Measurements from ENCODE around the gene DLG2. TPM values are rescaled to one million over a fixed set of nuclear protein-coding genes. Genes with fewer than 3 reads are reported as not detected.
"Not testable (repeated sequence)": the region's sequence is repeated elsewhere in the genome, so short reads cannot be mapped to it uniquely, and the experiment has no call there.

Gene DLG2
- polyA plus RNA-seq, 5 donors = 5.1 to 13.2 (median 8.4) TPM

- no peak for DNase-seq
Observed at GRCh38 chr11:83642500-83642899, 1984.6 kb downstream of the DLG2 start.

DNA sequence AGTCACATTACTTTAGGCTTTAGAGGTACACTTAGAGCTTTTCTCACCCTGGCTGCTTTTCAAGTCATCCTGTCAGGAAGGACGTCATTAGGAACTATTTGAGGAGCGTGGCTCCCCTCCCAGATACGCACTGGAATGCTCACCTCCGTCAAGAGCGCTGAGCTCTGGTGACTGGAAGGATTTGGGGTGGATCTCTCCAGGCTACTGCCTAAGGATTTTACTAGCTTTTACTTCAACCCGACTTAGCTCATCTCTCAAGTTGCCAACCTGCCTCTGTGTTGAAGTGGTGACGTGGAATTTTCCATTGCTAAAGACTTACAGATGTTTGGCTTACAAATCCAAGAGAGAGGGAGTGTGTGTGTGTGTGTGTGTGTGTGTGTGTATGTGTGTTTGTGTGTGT is 1985.6 kb downstream of the DLG2 start:
- peak; percentile 15 to 21 for DNase-seq

DNA sequence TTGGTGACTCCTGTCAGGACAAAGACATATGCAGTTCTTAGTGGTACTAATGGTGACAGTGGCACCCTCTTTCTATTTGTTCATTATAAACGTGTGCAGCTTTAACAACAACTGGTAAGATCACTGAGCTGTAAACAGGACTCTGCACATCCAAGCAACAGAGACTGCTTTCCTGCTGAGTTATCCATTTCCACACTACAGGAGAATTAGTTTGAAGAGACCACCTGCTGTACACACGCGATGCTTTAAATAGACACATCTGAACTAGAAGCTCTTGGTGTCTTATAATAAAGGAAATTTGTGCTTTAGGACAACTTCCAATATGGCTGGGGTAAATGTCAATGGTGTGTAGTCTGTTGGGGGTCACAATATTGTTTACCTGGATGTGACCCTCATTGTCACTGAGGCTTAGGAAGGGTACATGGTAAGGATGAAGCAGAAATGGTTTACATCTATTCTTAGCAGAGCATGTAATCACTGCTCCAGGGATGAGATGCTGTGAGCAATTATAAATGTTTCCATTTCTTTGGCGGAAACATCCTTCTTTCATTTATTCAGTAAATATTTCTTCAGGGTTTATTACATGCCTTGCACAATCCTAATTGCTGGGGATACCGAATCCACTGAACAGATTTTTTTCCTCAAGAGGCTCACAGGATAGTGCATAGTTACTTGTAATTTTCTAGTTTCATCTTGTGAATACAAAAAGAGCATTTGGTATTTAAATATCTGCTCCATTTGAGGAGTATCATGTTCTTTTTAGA is 1987.0 kb downstream of the DLG2 start:
- DNase-seq = no peak

GRCh38 chr11:83635166-83635565 is 1992.0 kb downstream of the DLG2 start:
- no peak for DNase-seq

DNA sequence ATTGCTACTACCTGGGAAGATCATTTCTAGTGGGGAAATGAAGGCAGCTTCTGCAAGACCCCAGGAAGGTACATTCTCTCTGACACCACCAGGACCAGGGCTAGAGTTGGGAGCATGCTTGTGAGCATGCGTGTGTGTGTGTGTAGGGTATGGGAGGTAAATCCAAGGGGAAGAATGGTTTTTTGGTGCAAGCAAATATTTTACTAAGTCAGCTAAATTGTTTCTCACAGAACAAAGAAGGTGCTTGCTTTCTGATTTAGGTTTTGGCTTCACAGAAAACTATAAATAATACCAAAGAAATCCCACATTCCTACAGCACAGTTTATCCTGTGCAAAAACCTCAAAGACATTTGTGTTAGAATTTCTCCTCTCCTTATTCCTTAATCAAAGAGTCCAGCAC is 1996.9 kb downstream of the DLG2 start:
- no peak for DNase-seq

DNA sequence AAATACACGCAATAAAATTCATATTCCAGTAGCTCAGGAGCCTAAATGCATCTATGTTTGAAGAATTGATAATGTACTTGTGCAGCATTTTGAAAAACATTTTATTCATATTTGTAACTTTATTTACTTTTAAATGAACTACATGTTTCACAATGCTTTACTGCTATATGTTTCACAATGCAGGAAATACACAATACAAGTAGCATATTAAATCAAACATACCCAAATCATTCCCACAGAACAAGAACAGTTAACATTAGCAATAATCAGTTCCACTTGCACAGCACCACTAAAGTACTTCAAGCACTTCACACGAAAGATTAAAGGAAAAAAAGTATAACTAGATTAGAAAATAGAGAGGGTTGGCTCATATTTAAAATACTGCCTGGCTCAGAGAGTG is 1997.4 kb downstream of the DLG2 start:
- DNase-seq = peak in 1 of 2 donors; percentile 6

DNA sequence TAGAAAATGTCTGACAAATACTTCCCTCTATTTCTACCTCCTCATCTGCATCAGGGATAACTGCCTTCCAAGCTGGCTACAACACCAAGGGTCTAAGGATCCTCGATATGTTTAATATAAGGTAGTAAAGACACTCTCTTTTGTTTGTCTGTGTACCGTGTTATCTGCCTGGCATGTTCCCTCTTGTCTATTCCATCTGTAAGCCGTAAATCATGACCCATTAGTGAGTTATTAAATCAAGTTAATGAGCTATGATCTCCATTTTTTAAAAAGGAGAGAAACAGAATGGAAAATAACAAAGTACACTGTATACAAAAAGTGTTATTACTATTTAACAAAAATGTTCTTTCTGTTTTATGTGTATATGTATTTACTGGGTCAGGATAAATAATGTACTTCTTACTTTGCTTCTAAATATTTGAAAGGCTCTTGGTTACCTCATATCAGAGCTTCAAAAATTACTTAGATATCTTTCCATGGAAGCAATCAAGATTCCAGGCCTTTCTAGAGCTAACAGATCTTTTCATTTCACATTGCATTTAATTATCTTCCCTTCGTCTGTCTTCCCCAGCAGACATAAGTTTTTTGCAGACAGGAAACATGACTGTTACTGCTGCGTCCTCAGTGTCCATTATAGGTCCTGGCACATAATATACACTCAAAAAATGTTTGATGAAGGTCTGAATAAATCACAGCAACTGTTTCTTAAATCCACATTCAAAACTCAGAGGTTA is 1998.4 kb downstream of the DLG2 start:
- DNase-seq = no peak

- DNase-seq = no peak
Observed at GRCh38 chr11:83625336-83625735, 2001.8 kb downstream of the DLG2 start.

GRCh38 chr11:83617671-83618070 is 2009.5 kb downstream of the DLG2 start:
- DNase-seq = no peak

GRCh38 chr11:83613767-83614121 is 2013.4 kb downstream of the DLG2 start:
- no peak for DNase-seq

DNA sequence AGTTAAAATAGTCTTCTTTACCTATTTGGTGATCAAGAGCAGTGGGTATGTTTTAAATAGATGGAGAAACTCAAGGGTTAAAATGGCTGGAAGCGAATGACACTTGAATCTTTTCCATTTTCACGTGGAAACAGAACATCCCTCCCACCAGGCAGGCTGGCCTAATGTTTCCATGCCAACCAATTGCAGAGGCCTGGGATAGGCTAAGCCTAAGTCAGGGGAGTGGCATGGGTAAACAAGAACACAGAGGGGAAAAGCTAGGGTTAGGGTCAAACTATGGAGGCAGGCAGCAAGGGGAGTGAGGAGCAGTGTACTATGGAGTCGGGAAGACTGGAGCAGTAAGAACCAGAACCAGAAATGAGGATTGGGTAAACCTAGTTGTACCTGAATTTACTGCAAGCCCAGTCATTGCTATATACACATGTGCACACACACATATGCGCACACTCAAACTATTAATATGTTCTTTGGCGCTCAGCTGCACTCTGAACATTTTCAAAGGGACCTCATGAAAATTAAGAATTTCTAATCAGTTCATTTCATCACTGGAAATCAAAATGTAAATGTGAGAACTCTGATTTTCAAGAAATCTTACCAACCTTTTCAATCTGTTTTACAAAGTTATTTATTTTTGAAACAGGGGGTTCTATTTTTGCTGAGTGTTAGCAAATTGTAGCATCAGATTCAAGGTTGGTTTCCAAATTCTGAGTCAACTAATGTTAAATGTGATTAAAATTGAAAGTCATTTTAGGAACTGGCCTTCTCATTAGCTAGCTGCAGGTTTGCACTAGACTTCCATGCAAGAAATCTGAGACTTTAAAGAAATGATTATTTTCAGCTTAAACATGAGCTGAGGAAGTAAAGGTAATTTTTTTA is 2014.0 kb downstream of the DLG2 start:
- no peak for DNase-seq

DNA sequence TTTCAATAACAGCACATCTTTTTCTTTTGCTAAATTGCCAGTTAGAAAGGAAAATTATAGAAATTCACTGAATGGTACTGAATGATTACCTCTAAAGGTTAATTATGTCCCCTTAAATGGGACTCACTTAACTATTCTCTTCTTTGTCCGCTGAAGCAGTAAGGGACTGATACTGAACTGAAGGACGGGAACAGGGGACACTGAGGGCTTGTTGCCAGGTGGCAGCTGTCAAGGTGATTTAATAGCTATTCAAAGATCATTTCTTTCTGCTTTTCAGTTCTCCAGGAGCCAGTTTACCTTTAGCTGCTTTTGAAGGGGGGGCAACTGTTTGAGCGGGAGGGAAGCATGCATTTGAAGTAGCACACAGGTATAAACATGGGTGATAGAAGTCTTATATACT is 2015.5 kb downstream of the DLG2 start:
- DNase-seq = no peak

GRCh38 chr11:83611031-83611430 is 2016.1 kb downstream of the DLG2 start:
- DNase-seq = no peak

DNA sequence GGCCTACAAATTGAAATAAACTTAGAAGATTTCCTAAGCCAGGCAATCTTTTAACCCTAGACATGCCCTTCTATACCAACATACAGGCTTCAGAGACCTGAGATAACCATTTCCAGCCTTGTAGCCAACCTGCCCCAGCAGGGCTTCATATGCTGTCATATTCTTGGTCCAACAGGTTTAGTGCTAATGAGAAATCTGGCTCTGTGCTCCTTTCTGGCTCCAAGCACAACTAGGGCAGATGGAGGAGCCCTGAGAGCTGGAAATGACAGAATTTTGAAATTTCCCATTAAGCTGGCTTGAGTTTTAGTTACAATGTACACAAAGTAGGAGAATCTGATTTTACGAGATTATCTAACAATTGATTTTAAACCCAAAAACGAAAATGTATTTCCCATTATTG is 2018.0 kb downstream of the DLG2 start:
- DNase-seq = no peak

- no peak for DNase-seq
Observed at GRCh38 chr11:83608571-83608970, 2018.6 kb downstream of the DLG2 start.

DNA sequence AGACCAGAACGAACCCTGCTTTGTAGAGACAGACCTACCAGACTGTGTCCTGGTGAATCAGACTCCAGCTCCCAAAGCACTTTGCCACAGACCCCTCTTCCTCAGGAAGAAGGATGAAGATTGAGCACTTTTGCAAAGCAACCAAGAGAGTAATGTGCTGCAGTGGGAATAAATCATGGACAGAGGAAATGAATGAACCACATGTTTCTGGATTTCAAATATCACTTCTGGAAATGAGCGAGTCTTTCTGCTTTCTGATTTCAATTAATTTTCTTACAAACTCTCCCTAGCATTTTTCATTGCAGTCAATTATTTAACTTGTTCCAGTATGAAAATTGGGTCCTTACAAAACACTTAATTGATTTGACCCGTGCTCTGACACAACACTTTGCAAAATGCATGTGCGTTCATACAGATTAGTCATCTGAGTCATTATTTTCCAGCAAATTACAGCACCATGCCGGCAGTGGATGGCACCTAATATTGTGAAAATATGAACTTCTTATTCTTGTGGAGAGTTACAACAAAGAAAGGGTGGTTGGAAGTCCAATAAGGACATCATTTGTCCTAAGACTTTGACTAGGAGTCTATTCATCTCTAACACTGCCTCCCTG is 2025.1 kb downstream of the DLG2 start:
- DNase-seq = no peak

DNA sequence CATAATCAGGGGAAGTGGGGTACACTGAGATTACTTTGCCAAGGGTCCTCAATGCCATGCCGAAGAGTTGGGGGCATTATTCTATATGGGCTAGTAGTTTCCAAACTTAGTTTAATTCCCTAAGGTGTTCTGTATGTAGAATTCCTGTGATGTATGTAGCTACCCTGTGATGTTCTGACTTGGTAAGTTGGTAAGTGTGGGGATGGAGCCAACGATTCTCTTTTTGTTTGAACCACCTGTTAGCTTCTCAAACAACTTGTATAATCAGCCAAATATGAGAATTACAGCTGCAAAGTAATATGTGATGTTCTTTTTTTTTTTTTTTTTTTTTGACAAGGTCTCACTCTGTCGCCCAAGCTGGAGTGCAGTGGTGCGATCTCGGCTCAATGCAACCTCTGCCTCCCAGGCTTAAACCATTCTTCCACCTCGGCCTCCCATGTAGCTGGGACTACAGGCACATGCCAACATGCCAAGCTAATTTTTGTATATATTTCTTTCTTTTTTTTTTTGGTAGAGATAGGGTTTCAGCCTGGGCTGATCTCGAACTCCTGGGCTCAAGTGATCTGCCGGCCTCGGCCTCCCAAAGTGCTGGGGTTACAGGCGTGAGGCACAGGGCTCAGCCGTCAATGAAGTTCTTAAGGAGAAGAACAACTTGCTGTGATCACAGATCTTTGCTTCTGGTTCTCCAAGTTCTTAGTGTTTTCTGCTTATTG is 2025.8 kb downstream of the DLG2 start:
- DNase-seq = no peak

- DNase-seq = no peak
Observed at GRCh38 chr11:83600661-83601060, 2026.5 kb downstream of the DLG2 start.

DNA sequence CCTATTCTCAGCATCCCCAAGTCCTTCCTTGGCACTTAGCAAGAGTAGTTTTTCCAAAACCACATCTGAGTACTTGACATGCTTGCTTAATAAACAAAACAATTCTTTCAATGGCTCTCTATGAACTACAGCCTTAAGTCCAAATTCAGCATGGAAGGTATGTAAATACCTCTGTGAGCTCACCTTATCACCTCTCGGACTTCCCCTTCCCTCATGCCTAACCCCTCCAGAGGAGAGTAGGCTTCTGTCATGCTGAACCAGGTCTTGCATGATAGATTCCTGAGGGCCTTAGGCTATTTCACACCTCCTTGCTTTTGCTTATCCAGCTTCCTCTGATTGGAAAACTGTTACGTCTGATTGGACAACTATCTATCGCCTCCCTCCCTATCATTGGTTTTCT is 2028.1 kb downstream of the DLG2 start:
- DNase-seq = no peak

DNA sequence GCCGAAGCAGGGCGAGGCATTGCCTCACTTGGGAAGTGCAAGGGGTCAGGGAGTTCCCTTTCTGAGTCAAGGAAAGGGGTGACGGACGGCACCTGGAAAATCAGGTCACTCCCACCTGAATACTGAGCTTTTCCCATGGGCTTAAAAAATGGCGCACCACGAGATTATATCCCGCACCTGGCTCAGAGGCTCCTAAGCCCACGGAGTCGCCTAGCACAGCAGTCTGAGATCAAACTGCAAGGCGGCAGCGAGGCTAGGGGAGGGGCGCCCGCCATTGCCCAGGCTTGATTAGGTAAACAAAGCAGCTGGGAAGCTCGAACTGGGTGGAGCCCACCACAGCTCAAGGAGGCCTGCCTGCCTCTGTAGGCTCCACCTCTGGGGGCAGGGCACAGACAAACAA is 2039.3 kb downstream of the DLG2 start:
- DNase-seq = not testable (repeated sequence)

DNA sequence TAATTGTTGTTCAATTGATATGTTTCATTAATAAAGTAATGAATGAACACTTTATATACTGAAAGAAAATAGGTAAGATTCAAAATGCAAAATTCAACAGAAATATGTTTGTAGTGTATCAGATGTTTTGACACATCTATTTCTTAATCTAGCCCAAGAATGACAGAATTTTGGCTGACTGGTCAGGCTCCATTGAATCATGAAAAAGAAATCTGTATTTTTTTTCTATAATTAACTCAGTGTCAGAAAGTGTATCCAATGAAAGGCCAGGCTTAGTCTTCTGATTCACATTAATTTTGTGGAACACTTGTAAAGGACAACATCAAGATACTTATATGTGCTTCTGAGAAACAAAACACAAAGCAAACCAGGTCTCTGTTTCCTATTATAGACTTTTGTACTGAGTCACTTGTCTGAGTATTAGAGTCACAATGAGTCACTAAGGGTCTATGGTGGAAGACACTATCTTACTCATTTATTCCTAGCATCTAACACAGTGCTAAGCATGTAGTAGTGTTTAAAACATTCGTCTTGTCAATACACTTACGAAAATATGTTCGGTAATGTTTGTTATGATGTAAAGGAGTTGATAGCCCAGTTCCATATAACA is 2043.3 kb downstream of the DLG2 start:
- no peak for DNase-seq
